ENCODE results near the gene ADH5.
"Not testable (repeated sequence)": the region's sequence is repeated elsewhere in the genome, so short reads cannot be mapped to it uniquely, and the experiment has no call there.

Gene ADH5

GRCh38 chr4:99027304-99027703, 61.3 kb downstream of the ADH5 start:
- H3K27me3 Mint-ChIP-seq = no peaks in the 10 kb centered on the region
- H3K27ac Mint-ChIP-seq = no peak overlapping the region
- DNase-seq = no peak
- no peak overlapping the region for H3K4me3 Mint-ChIP-seq
- no peaks in the 10 kb centered on the region for H3K9me3 Mint-ChIP-seq
- ATAC-seq = no peak
- peaks cover 44% of the 10 kb centered on the region for H3K4me1 Mint-ChIP-seq

- H3K4me3 Mint-ChIP-seq = no peak overlapping the region
- peaks cover 49% of the 10 kb centered on the region for H3K4me1 Mint-ChIP-seq
- H3K9me3 Mint-ChIP-seq = peaks cover 11% of the 10 kb centered on the region in 2 donors
- H3K27ac Mint-ChIP-seq = no peak overlapping the region
- ATAC-seq = no peak
- no peak for DNase-seq
- no peaks in the 10 kb centered on the region for H3K27me3 Mint-ChIP-seq
Measured at GRCh38 chr4:99025506-99025905, 63.1 kb downstream of the ADH5 start.

- H3K27me3 Mint-ChIP-seq = no peaks in the 10 kb centered on the region
- H3K27ac Mint-ChIP-seq = no peak overlapping the region
- peaks cover 12 to 17% of the 10 kb centered on the region in 2 donors for H3K9me3 Mint-ChIP-seq
- no peak for DNase-seq
- peaks cover 42% of the 10 kb centered on the region for H3K4me1 Mint-ChIP-seq
- H3K4me3 Mint-ChIP-seq = no peak overlapping the region
- ATAC-seq = no peak
Measured at GRCh38 chr4:99024481-99025275, 63.9 kb downstream of the ADH5 start.

GRCh38 chr4:99023800-99024251, 64.8 kb downstream of the ADH5 start:
- H3K4me1 Mint-ChIP-seq = peaks cover 36% of the 10 kb centered on the region
- H3K27me3 Mint-ChIP-seq, H3K27ac Mint-ChIP-seq, ATAC-seq, H3K4me3 Mint-ChIP-seq, DNase-seq: not testable (repeated sequence)
- peaks cover 17 to 22% of the 10 kb centered on the region in 2 donors for H3K9me3 Mint-ChIP-seq

GRCh38 chr4:99022566-99022965, 66.0 kb downstream of the ADH5 start:
- no peak for ATAC-seq
- Mint-ChIP-seq H3K4me3 (no peak overlapping the region), H3K9me3 (peaks cover 17 to 22% of the 10 kb centered on the region in 2 donors), H3K4me1 (peaks cover 36% of the 10 kb centered on the region), H3K27ac (no peak overlapping the region), H3K27me3 (no peaks in the 10 kb centered on the region)
- no peak for DNase-seq

- ATAC-seq (no peak), DNase-seq (no peak)
- Mint-ChIP-seq H3K27me3 (no peaks in the 10 kb centered on the region), H3K9me3 (peaks cover 17 to 22% of the 10 kb centered on the region in 2 donors), H3K27ac (peak overlapping the region; percentile 6 to 62), H3K4me1 (peaks cover 34% of the 10 kb centered on the region), H3K4me3 (no peak overlapping the region)
Measured at GRCh38 chr4:99021386-99021785, 67.2 kb downstream of the ADH5 start.

Data from stimulated activated naive CD8-positive, alpha-beta T cell treated with anti-CD3 and anti-CD28 coated beads, Interleukin-15, amount 100 ng/mL, for 72 hours (primary cell).